Endothelial cell of umbilical vein (primary cell): ENCODE measurements around the gene FAM3A. TPM values are rescaled to one million over a fixed set of nuclear protein-coding genes. Genes with fewer than 3 reads are reported as not detected.

Source experiments
- BruUV-seq: library from RNA; stranded (reverse); fragments of 400-500 nt; replicated peaks from 2 replicates; lab custom pipeline; 2021; lab: Mats Ljungman, UMichigan
- CTCF ChIA-PET: fragments of 300-600, 350-600 bp; sonication (Branson Sonifier 250); formaldehyde crosslinking; loops from one replicate; lab custom pipeline; 2021; ENCODE audit warnings: antibody characterized with exemption, inconsistent platforms; lab: Charles Lee
- POLR2A ChIA-PET: fragments of 300-600, 350-600 bp; sonication (Branson Sonifier 250); formaldehyde crosslinking; loops from one replicate; lab custom pipeline; 2021; ENCODE audit warnings: antibody characterized with exemption, inconsistent platforms; lab: Charles Lee
- DNase-seq: peaks from one replicate; pipeline ENCODE4 v3.0.0-alpha.2; 2011; ENCODE audit warnings: low read depth, low spot score
- FAIRE-seq: peaks from 2 replicates; lab custom pipeline; 2011; peaks lifted over from hg19 to GRCh38; lab: Jason Lieb, UNC
- H2AFZ ChIP-seq: 2 replicates; pipeline ENCODE4 v1.6.0; 2012; ENCODE audit warnings: low read depth, low read length, control low read depth, inconsistent platforms
- H3K27ac ChIP-seq: 2 replicates; pipeline ENCODE4 v1.5.1; 2011; ENCODE audit warnings: low read depth, mild to moderate bottlenecking, control low read depth, low read length, moderate library complexity; ENCODE audit not compliant: insufficient read depth
- H3K27me3 ChIP-seq, 2 experiments: 2 replicates each; pipeline versions ENCODE4 v1.6.0 to v1.6.1; 2011; ENCODE audit warnings: low read length in 2 of 2, mixed read lengths in 1 of 2; ENCODE audit not compliant: control insufficient read depth in 2 of 2, insufficient read depth in 2 of 2
- H3K36me3 ChIP-seq, 2 experiments: 2 replicates in 1 of 2; 3 replicates in 1 of 2; pipeline ENCODE4 v1.5.1; 2011; ENCODE audit warnings: low read length in 2 of 2, mild to moderate bottlenecking in 1 of 2, moderate library complexity in 1 of 2; ENCODE audit not compliant: control insufficient read depth in 2 of 2, insufficient read depth in 2 of 2; ENCODE audit errors: extremely low read depth in 1 of 2
- H3K4me1 ChIP-seq: 3 replicates; pipeline ENCODE4 v1.5.1; 2011; ENCODE audit warnings: mild to moderate bottlenecking, low read length; ENCODE audit not compliant: control insufficient read depth, insufficient read depth; ENCODE audit errors: extremely low read depth
- H3K4me2 ChIP-seq: 2 replicates; pipeline ENCODE4 v1.6.1; 2011; ENCODE audit warnings: low read length, control low read depth, mixed read lengths; ENCODE audit not compliant: insufficient read depth
- H3K4me3 ChIP-seq, 3 experiments: fragments of 200-600 bp in 1 of 3; sonication (generic), shearing (Covaris generic) in 1 of 3; replicated peaks in 1 of 3; 2 replicates each; pipeline ENCODE4 v1.5.1; 2011 to 2016; ENCODE audit warnings: control low read depth in 3 of 3, low read length in 3 of 3, mild to moderate bottlenecking in 2 of 3, inconsistent platforms in 1 of 3, low read depth in 1 of 3, moderate library complexity in 1 of 3; ENCODE audit not compliant: insufficient read depth in 1 of 3
- H3K79me2 ChIP-seq: 2 replicates; pipeline ENCODE4 v1.6.0; 2012; ENCODE audit warnings: low read length, inconsistent platforms; ENCODE audit not compliant: control insufficient read depth, insufficient read depth
- H3K9ac ChIP-seq: replicated peaks from 2 replicates; pipeline ENCODE3; 2011; ENCODE audit warnings: low read length, control low read depth; ENCODE audit not compliant: insufficient read depth; ENCODE audit errors: extremely low read depth
- H3K9me1 ChIP-seq: replicated peaks from 3 replicates; pipeline ENCODE4 v1.6.0; 2011; ENCODE audit warnings: mild to moderate bottlenecking, low read length; ENCODE audit not compliant: control insufficient read depth, insufficient read depth; ENCODE audit errors: extremely low read depth
- H3K9me3 ChIP-seq: replicated peaks from 2 replicates; pipeline ENCODE4 v1.5.1; 2012; ENCODE audit warnings: low read length, inconsistent platforms; ENCODE audit not compliant: control insufficient read depth, insufficient read depth
- H4K20me1 ChIP-seq: replicated peaks from 2 replicates; pipeline ENCODE3; 2011; ENCODE audit warnings: mild to moderate bottlenecking, low read length; ENCODE audit not compliant: control insufficient read depth, insufficient read depth; ENCODE audit errors: extremely low read depth
- EZH2 ChIP-seq: IDR thresholded peaks from 2 replicates; pipeline ENCODE4 v1.6.1; 2012; ENCODE audit warnings: borderline replicate concordance, low read depth, mild to moderate bottlenecking, moderate library complexity, low read length, inconsistent platforms; ENCODE audit not compliant: severe bottlenecking
- FOS ChIP-seq: IDR thresholded peaks from 2 replicates; pipeline ENCODE4 v1.6.1; 2011; ENCODE audit warnings: mild to moderate bottlenecking, low read length, moderate library complexity, borderline replicate concordance; ENCODE audit not compliant: insufficient read depth
- GATA2 ChIP-seq: IDR thresholded peaks from 2 replicates; pipeline ENCODE4 v1.7.0; 2011; ENCODE audit warnings: low read depth, mild to moderate bottlenecking, moderate library complexity, mixed read lengths, low read length; ENCODE audit not compliant: insufficient read length, insufficient read depth
- JUN ChIP-seq: IDR thresholded peaks from 2 replicates; pipeline ENCODE4 v1.6.1; 2011; ENCODE audit warnings: borderline replicate concordance, low read depth; ENCODE audit not compliant: insufficient read length, insufficient read depth
- MYC ChIP-seq: IDR thresholded peaks from one replicate; pipeline ENCODE4 v1.6.1; 2011; ENCODE audit warnings: mild to moderate bottlenecking, low read depth, low read length
- POLR2A ChIP-seq: IDR thresholded peaks from 2 replicates; pipeline ENCODE4 v1.6.1; 2012; ENCODE audit warnings: low read depth, mild to moderate bottlenecking, control low read depth, low read length
- POLR2AphosphoS5 ChIP-seq: IDR thresholded peaks from 2 replicates; pipeline ENCODE4 v1.6.1; 2012; ENCODE audit warnings: low read depth, mild to moderate bottlenecking, control low read depth, low read length, moderate library complexity; ENCODE audit not compliant: insufficient read depth
- dilution Hi-C: fragments of 300-500 bp; cut with MboI; formaldehyde crosslinking; loops from one replicate; pipeline ENCODE4 v1.15.0; 2019; ENCODE audit warnings: low sequenced_read_pairs; ENCODE audit not compliant: extremely low pct_ligation_motif_present
- intact Hi-C: fragments of 100-400 bp; cut with micrococcal nuclease; formaldehyde crosslinking; loops from one replicate; pipeline ENCODE4 v1.10.0; 2022
- polyA plus RNA-seq, 4 experiments: library from polyadenylated mRNA; depleted of rRNA in 3 of 4; stranded (reverse) in 3 of 4; unstranded in 1 of 4; fragments of >200 nt; gene quantifications; 2 replicates each; pipeline versions ENCODE4 v1.2.1 to v1.2.3, GENCODE V29; 2011 to 2012; ENCODE audit warnings: missing spikeins in 1 of 4
- total RNA-seq: library from RNA; stranded (reverse); gene quantifications from 2 replicates; pipeline ENCODE4 v1.2.3, GENCODE V29; 2021
- TF ChIP-seq, protein P1 (sequence below): IDR thresholded peaks from 2 replicates; pipeline ENCODE4 v1.6.1; 2011; ENCODE audit not compliant: insufficient read depth, insufficient read length
- TF ChIP-seq, protein P2 (sequence below), 2 donors: IDR thresholded peaks; 1 replicate in 1 of 2; 2 replicates in 1 of 2; pipeline ENCODE4 v1.5.1; 2011; ENCODE audit warnings: low read length in 2 of 2, mild to moderate bottlenecking in 2 of 2, moderate library complexity in 2 of 2, control low read depth in 1 of 2, inconsistent platforms in 1 of 2, low read depth in 1 of 2; ENCODE audit not compliant: insufficient read depth in 1 of 2; ENCODE audit errors: extremely low read depth in 1 of 2

The FAM3A gene
- total and polyA plus RNA-seq, 2 donors (not counting 3 experiments of a cell fraction or from before 2014, with no cell fraction given) = 32.0 to 42.9 TPM

DNA sequence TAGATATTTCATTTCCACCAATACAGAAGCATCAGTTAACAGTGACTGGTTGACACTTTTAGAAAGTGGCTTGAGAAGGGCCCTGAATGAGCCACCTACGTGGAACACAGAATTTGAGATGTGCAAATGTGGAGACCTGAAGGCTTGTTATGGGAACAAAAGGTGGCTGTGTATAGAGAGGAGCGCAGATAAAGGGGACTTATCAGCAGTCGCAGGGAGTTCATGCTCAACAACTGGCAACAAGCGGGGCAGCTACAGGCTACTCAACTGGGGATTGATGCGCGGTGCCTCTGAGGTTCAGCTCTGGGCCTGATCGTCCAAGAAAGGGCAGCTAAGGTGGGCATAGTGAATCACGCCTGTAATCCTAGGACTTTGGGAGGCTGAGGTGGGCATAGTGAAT is 3.4 kb upstream of the FAM3A start:
- Histone ChIP-seq H3K9me1 (no peaks in the 10 kb centered on the region), H3K4me2 (no peak overlapping the region), H3K9me3 (no peaks in the 10 kb centered on the region), H3K4me1 (peaks cover 12% of the 10 kb centered on the region), H3K9ac (no peak overlapping the region), H2AFZ (no peak overlapping the region), H3K79me2 (peaks cover 3% of the 10 kb centered on the region), H3K27me3 (no peaks in the 10 kb centered on the region), H3K4me3 (no peak overlapping the region), H3K36me3 (no peaks in the 10 kb centered on the region), H3K27ac (no peak overlapping the region), H4K20me1 (no peaks in the 10 kb centered on the region)
- dilution Hi-C loops (no loop called here), intact Hi-C loops (loop anchor here (5.0 kb wide), 1 partner anchor 92 kb away; the partner anchor contains the start of gene ATP6AP1)
- no peak for DNase-seq
- no TSS peak for BruUV-seq
- FAIRE-seq = no peak
- TF ChIP-seq GATA2 (no peak), POLR2AphosphoS5 (no peak), EZH2 (no peak), JUN (no peak), MYC (no peak), POLR2A (no peak), FOS (no peak)
- TF ChIP-seq, protein P1, sequence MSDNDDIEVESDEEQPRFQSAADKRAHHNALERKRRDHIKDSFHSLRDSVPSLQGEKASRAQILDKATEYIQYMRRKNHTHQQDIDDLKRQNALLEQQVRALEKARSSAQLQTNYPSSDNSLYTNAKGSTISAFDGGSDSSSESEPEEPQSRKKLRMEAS = no peak
- TF ChIP-seq, protein P2, sequence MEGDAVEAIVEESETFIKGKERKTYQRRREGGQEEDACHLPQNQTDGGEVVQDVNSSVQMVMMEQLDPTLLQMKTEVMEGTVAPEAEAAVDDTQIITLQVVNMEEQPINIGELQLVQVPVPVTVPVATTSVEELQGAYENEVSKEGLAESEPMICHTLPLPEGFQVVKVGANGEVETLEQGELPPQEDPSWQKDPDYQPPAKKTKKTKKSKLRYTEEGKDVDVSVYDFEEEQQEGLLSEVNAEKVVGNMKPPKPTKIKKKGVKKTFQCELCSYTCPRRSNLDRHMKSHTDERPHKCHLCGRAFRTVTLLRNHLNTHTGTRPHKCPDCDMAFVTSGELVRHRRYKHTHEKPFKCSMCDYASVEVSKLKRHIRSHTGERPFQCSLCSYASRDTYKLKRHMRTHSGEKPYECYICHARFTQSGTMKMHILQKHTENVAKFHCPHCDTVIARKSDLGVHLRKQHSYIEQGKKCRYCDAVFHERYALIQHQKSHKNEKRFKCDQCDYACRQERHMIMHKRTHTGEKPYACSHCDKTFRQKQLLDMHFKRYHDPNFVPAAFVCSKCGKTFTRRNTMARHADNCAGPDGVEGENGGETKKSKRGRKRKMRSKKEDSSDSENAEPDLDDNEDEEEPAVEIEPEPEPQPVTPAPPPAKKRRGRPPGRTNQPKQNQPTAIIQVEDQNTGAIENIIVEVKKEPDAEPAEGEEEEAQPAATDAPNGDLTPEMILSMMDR (IDR thresholded peaks at IDR 0.05; ENCODE audit: extremely low read depth in 1 of 2, insufficient read depth in 1 of 2, low read depth in 1 of 2, low read length in 2 of 2) = no peak
- ChIA-PET CTCF (no interaction called here), POLR2A (no interaction called here)
